Measurements from ENCODE around the gene STX11. TPM values are rescaled to one million over a fixed set of nuclear protein-coding genes. Genes with fewer than 3 reads are reported as not detected.

STX11 gene
- total and polyA plus RNA-seq, 10 of the 15 experiments (the other 5 are each of a cell fraction or from before 2014, with no cell fraction given): 0.66 to 38.1 (median 19.8) TPM

- H3K4me1 ChIP-seq (ENCODE audit: control insufficient read depth, insufficient read depth, low read length): no peaks in the 10 kb centered on the region
- ChIA-PET SMC1A (ENCODE audit: uncharacterized antibody, unreplicated experiment) (interaction anchor here (0.6 to 1.6 kb wide), 4 partner anchors 9 to 468 kb away, joined by 3 to 5 read pairs (median 3); no protein-coding TSS in a partner anchor), POLR2A (no interaction called here), CTCF (interaction anchor here (0.7 to 0.9 kb wide), 2 partner anchors 15 to 28 kb away, joined by 3 to 4 read pairs; no protein-coding TSS in a partner anchor), RAD21 (ENCODE audit: unreplicated experiment) (interaction anchor here (1.5 kb wide), 1 partner anchor 14 kb away, joined by 4 read pairs; no protein-coding TSS in a partner anchor)
- H3K4me3 ChIP-seq: no peak overlapping the region
- H4K20me1 ChIP-seq (ENCODE audit: control insufficient read depth, insufficient read depth): no peaks in the 10 kb centered on the region
- BruUV-seq (replicated peaks): no TSS peak
- H3K79me2 ChIP-seq (ENCODE audit: control insufficient read depth, insufficient read depth, low read length): no peaks in the 10 kb centered on the region
- no peak overlapping the region for H3K9ac ChIP-seq (ENCODE audit: control insufficient read depth, insufficient read depth, low read length)
- intact Hi-C loops (cut with micrococcal nuclease; ENCODE audit: unreplicated experiment): no loop called here
- no peak for DNase-seq (ENCODE audit: low read depth, low spot score)
- 62% methylated on average over 2 of the region's 2 CpGs for WGBS (ENCODE audit: insufficient coverage, insufficient replicate concordance, low lambda C conversion rate, missing lambda C conversion rate)
- no peaks in the 10 kb centered on the region for H3K36me3 ChIP-seq (ENCODE audit: control insufficient read depth in 2 of 2, insufficient read depth in 2 of 2, low read length in 1 of 2)
- H3K9me3 ChIP-seq (replicated peaks; ENCODE audit: control insufficient read depth, insufficient read depth, low read length): no peaks in the 10 kb centered on the region
- in situ Hi-C loops (cut with MboI): no loop called here
- H3K4me2 ChIP-seq (ENCODE audit: control insufficient read depth, insufficient read depth): no peak overlapping the region
- ATAC-seq: no peak
- no peak overlapping the region for H3K27ac ChIP-seq (ENCODE audit: control insufficient read depth, insufficient read depth)
- H2AFZ ChIP-seq (ENCODE audit: control insufficient read depth, low read depth, low read length): no peak overlapping the region
- no peak for FAIRE-seq
- no peaks in the 10 kb centered on the region; a peak in 1 of 4 replicates for H3K27me3 ChIP-seq (replicated peaks in 1 of 2; ENCODE audit: control insufficient read depth in 2 of 2, insufficient read depth in 2 of 2, low read length in 1 of 2)
- TF ChIP-seq KLF5 (IDR thresholded peaks at IDR 0.05; ENCODE audit: partially characterized antibody) (no peak), ZBTB40 (IDR thresholded peaks at IDR 0.05; ENCODE audit: borderline replicate concordance) (no peak), MLLT1 (IDR thresholded peaks at IDR 0.05) (no peak), SMAD1 (IDR thresholded peaks at IDR 0.05; ENCODE audit: low read depth, partially characterized antibody) (no peak), SKIL (IDR thresholded peaks at IDR 0.05; ENCODE audit: low read depth, poor library complexity, severe bottlenecking) (no peak), IKZF1 (conservative IDR thresholded peaks at IDR 0.05) (no peak), CEBPB (IDR thresholded peaks at IDR 0.05; ENCODE audit: borderline replicate concordance in 1 of 2, low read depth in 2 of 2, low read length in 2 of 2) (no peak), ZNF274 (IDR thresholded peaks at IDR 0.05; ENCODE audit: insufficient read depth, insufficient read length) (no peak), PKNOX1 (IDR thresholded peaks at IDR 0.05) (no peak), E2F4 (IDR thresholded peaks at IDR 0.05; ENCODE audit: low read depth, low read length) (no peak), TBL1XR1 (IDR thresholded peaks at IDR 0.05; ENCODE audit: low read depth, low read length) (no peak), CBX5 (IDR thresholded peaks at IDR 0.05; ENCODE audit: low read depth) (no peak), RBBP5 (conservative IDR thresholded peaks at IDR 0.05) (no peak), RCOR1 (conservative IDR thresholded peaks at IDR 0.05; ENCODE audit: low read depth, low read length) (no peak)
Measured at GRCh38 chr6:144232832-144233230, 82.5 kb downstream of the STX11 start.

All from GM12878 (cell line).